Right lobe of liver (tissue), 6 donors: ENCODE data around the gene CSGALNACT2. TPM values are rescaled to one million over a fixed set of nuclear protein-coding genes. Genes with fewer than 3 reads are reported as not detected.

ENCODE experiments used
- ATAC-seq, 4 donors: fragments of 200-7000 bp; cut with Tn5 transposase; one replicate each; pipeline ENCODE4 v1.9.1; 2020; ENCODE audit warnings: mild to moderate bottlenecking in 4 of 4, moderate library complexity in 4 of 4
- DNase-seq, 3 donors: peaks; one replicate each; pipeline ENCODE4 v3.0.0-alpha.2; 2020
- H3K27ac ChIP-seq, 3 donors: fragments of 200-600 bp; one replicate each; pipeline ENCODE4 v1.8.0; 2022
- H3K27me3 ChIP-seq, 2 donors: fragments of 200-600 bp; one replicate each; pipeline ENCODE4 v1.8.0; 2022
- H3K36me3 ChIP-seq, 4 donors: fragments of 200-600 bp; sonication (generic) in 1 of 4; one replicate each; pipeline versions ENCODE4 v1.5.1 to v1.8.0; 2017 to 2022; ENCODE audit warnings: control low read depth in 1 of 4
- H3K4me1 ChIP-seq, 4 donors: fragments of 200-600 bp; sonication (generic) in 1 of 4; one replicate each; pipeline versions ENCODE4 v1.5.1 to v1.8.0; 2017 to 2022; ENCODE audit warnings: control low read depth in 1 of 4
- H3K4me3 ChIP-seq, 3 donors: fragments of 200-600 bp; one replicate each; pipeline ENCODE4 v1.8.0; 2022
- H3K9me3 ChIP-seq, 4 donors: fragments of 200-600 bp; sonication (generic) in 1 of 4; one replicate each; pipeline versions ENCODE4 v1.5.1 to v1.8.0; 2017 to 2022; ENCODE audit warnings: control low read depth in 1 of 4
- CTCF ChIP-seq, 4 donors: fragments of 200-600 bp in 3 of 4; fragments of 450-650 bp in 1 of 4; IDR thresholded peaks; one replicate each; pipeline versions ENCODE4 v1.5.1 to v1.8.0; 2016 to 2022; ENCODE audit warnings: antibody characterized with exemption in 4 of 4, mild to moderate bottlenecking in 2 of 4
- POLR2A ChIP-seq: fragments of 450-650 bp; IDR thresholded peaks from one replicate; pipeline ENCODE4 v1.6.1; 2017; ENCODE audit warnings: antibody characterized with exemption, mild to moderate bottlenecking
- WGBS: methylation state at CpG from one replicate; pipeline ENCODE4 v1.1.6; 2018; ENCODE audit warnings: low coverage, low lambda C conversion rate; ENCODE audit not compliant: insufficient coverage; ENCODE audit errors: missing lambda C conversion rate; 5-methylcytosine and 5-hydroxymethylcytosine counted together
- intact Hi-C, 2 donors: fragments of 100-400 bp; cut with DNase I; formaldehyde crosslinking; loops; one replicate each; pipeline versions ENCODE4 v1.11.2 to v1.14.1; 2022
- total RNA-seq, 6 experiments: library from RNA; depleted of rRNA in 2 of 6; stranded (reverse); fragments of >200 nt in 2 of 6; fragmentation: NEBNext Ultra II Directional in 3 of 6; extraction: Animal tissue kit (Norgen Biotek cat#: 25700) in 3 of 6; gene quantifications; one replicate each; pipeline versions ENCODE4 v1.1.0 to v1.2.4, GENCODE V29; 2016 to 2023
- donor health status: DM: no; HTN: yes; CAD: no.
- donor health status: DM: no; HTN: no; CAD: no.
- donor health status: DM: no; HTN: no; CAD: no.
- donor health status: DM: no; HTN: yes; CAD: no.
- donor health status: DM: no; HTN: yes; CAD: no.

The CSGALNACT2 gene
- total RNA-seq, 6 experiments from 2014 or later: 5.4 to 11.1 (median 8.3) TPM

- H3K9me3 ChIP-seq: no peaks in the 10 kb centered on the region
- H3K4me1 ChIP-seq: no peaks in the 10 kb centered on the region
- WGBS: 89% methylated on average over 7 of the region's 8 CpGs
- H3K36me3 ChIP-seq: no peaks in the 10 kb centered on the region
- TF ChIP-seq POLR2A (no peak), CTCF (IDR thresholded peaks at IDR 0.05) (no peak)
- no peak overlapping the region for H3K27ac ChIP-seq
- intact Hi-C loops: no loop called here
- no peak overlapping the region for H3K4me3 ChIP-seq
- DNase-seq: peak in 1 of 3 donors; percentile 38
- no peaks in the 10 kb centered on the region for H3K27me3 ChIP-seq
- no peak for ATAC-seq
Measured at GRCh38 chr10:43125274-43125845, 12.9 kb upstream of the CSGALNACT2 start.

- ATAC-seq (no peak), DNase-seq (peak in 1 of 3 donors; percentile 27)
- no peaks in the 10 kb centered on the region for H3K9me3 ChIP-seq
- H3K4me1 ChIP-seq: no peaks in the 10 kb centered on the region
- 82% methylated on average over 13 of the region's 23 CpGs for WGBS
- TF ChIP-seq POLR2A (no peak), CTCF (IDR thresholded peaks at IDR 0.05) (no peak)
- H3K27ac ChIP-seq: no peak overlapping the region
- no peaks in the 10 kb centered on the region for H3K36me3 ChIP-seq
- intact Hi-C loops: no loop called here
- no peak overlapping the region for H3K4me3 ChIP-seq
- no peaks in the 10 kb centered on the region for H3K27me3 ChIP-seq
Measured at GRCh38 chr10:43125881-43126731, 12.1 kb upstream of the CSGALNACT2 start.

GRCh38 chr10:43126759-43127424, 11.4 kb upstream of the CSGALNACT2 start:
- 64% methylated on average over 2 of the region's 7 CpGs for WGBS

GRCh38 chr10:43127442-43127841, 10.8 kb upstream of the CSGALNACT2 start:
- Histone ChIP-seq H3K27me3 (no peaks in the 10 kb centered on the region), H3K9me3 (no peaks in the 10 kb centered on the region), H3K4me1 (no peaks in the 10 kb centered on the region), H3K4me3 (no peak overlapping the region), H3K36me3 (no peaks in the 10 kb centered on the region), H3K27ac (no peak overlapping the region)
- TF ChIP-seq POLR2A: no peak
- TF ChIP-seq CTCF (IDR thresholded peaks at IDR 0.05): no peak
- peak in 1 of 4 donors; percentile 26 for ATAC-seq
- WGBS: 69% methylated on average over 9 of the region's 9 CpGs
- DNase-seq: peak in 1 of 3 donors; percentile 9
- intact Hi-C loops: no loop called here

More at GRCh38 chr10:43126759-43127424, 11.4 kb upstream of the CSGALNACT2 start:
- Histone ChIP-seq H3K36me3 (no peaks in the 10 kb centered on the region), H3K27me3 (no peaks in the 10 kb centered on the region), H3K4me3 (no peak overlapping the region), H3K4me1 (no peaks in the 10 kb centered on the region), H3K27ac (no peak overlapping the region), H3K9me3 (no peaks in the 10 kb centered on the region)
- DNase-seq (peak in 1 of 3 donors; percentile 39), ATAC-seq (no peak)
- no peak for TF ChIP-seq CTCF (IDR thresholded peaks at IDR 0.05)
- no peak for TF ChIP-seq POLR2A
- intact Hi-C loops: no loop called here
